PC-9 (cell line): ENCODE measurements around the gene SPHK2.

Source experiments
- EZH2 ChIP-seq: fragments of 200-600 bp; sonication (generic); IDR thresholded peaks from 2 replicates; pipeline ENCODE4 v1.8.0; 2017; ENCODE audit warnings: antibody characterized with exemption, low read depth
- TF ChIP-seq, protein P1 (sequence below): fragments of 200-600 bp; sonication (generic); conservative IDR thresholded peaks from 2 replicates; pipeline ENCODE4 v1.6.1; 2017; ENCODE audit warnings: mixed run types, antibody characterized with exemption, mild to moderate bottlenecking, moderate library complexity

DNA sequence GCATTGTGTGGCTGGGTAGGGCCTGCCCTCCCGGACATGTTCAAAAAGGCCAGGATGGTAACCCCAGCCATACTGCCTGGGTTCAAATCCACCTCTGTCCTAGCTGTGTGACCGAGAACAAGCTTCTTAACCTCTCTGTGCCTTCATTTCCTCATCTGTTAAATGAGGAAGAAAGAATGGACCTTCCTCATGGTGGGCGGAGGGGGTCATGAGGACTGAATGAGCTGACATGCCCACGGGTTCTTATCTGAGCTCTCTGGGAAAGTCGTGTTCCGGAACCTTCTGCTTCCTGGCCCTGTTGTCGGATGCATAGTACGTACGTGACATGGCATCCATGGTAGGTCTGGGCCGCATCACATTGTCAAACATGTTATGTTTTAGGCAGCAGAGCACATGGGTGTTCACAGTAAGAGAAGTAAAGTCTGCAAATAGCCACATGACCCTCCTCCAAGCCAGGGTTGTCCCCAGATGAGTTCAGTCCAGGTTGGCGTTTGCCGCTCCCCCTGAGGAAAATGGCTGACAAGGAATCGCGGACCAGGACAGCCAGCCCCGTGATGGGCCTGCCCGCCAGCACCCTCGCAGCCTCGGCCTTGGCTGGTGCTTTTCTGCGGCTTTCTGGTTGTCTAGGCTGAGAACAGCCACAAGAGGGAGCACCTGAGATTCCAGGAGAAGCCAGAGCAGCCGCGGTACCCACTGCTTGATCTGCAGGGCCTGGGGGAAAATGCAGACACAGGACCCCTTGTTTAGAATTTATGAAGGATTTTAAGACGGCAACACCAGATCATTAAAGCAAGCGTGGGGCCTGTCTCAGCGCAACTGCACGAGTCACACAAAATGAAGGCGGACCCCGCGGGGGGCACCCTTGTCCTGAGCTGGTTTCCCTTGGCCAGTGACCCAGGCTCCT is 55.9 kb downstream of the SPHK2 start:
- TF ChIP-seq, protein P1, sequence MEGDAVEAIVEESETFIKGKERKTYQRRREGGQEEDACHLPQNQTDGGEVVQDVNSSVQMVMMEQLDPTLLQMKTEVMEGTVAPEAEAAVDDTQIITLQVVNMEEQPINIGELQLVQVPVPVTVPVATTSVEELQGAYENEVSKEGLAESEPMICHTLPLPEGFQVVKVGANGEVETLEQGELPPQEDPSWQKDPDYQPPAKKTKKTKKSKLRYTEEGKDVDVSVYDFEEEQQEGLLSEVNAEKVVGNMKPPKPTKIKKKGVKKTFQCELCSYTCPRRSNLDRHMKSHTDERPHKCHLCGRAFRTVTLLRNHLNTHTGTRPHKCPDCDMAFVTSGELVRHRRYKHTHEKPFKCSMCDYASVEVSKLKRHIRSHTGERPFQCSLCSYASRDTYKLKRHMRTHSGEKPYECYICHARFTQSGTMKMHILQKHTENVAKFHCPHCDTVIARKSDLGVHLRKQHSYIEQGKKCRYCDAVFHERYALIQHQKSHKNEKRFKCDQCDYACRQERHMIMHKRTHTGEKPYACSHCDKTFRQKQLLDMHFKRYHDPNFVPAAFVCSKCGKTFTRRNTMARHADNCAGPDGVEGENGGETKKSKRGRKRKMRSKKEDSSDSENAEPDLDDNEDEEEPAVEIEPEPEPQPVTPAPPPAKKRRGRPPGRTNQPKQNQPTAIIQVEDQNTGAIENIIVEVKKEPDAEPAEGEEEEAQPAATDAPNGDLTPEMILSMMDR = peak; percentile 92
- no peak for TF ChIP-seq EZH2
